HAP-1 (cell line): Measurements from ENCODE around the gene CCDC192.
"Not testable (repeated sequence)": the region's sequence is repeated elsewhere in the genome, so short reads cannot be mapped to it uniquely, and the experiment has no call there.

Experiments used
- DNase-seq, 2 experiments: peaks; one replicate each; pipeline ENCODE4 v3.0.0-alpha.2; 2016 to 2020; ENCODE audit warnings: low spot score in 2 of 2
- H3K27me3 ChIP-seq: fragments of 250-450 bp; sonication (Bioruptor Pico); 2 replicates; pipeline ENCODE4 v1.5.1; 2020; ENCODE audit warnings: low read depth, mild to moderate bottlenecking, moderate library complexity
- H3K36me3 ChIP-seq: fragments of 250-450 bp; sonication (Bioruptor Pico); replicated peaks from 2 replicates; pipeline ENCODE4 v1.5.1; 2020; ENCODE audit warnings: mild to moderate bottlenecking
- H3K4me1 ChIP-seq: fragments of 250-450 bp; sonication (Bioruptor Pico); 2 replicates; pipeline ENCODE4 v1.5.1; 2020; ENCODE audit warnings: mild to moderate bottlenecking
- H3K4me3 ChIP-seq: fragments of 250-450 bp; sonication (Bioruptor Pico); 2 replicates; pipeline ENCODE4 v1.5.1; 2020; ENCODE audit warnings: mild to moderate bottlenecking, moderate library complexity
- H3K9me3 ChIP-seq: fragments of 250-450 bp; sonication (Bioruptor Pico); 2 replicates; pipeline ENCODE4 v1.5.1; 2020; ENCODE audit warnings: mild to moderate bottlenecking, moderate library complexity
- in situ Hi-C: fragments of 300-500 bp; cut with MboI; formaldehyde crosslinking; loops from 3 replicates; pipeline ENCODE4 v1.14.3; 2020; ENCODE audit warnings: low sequenced_read_pairs, inconsistent platforms, mixed read lengths

CCDC192 gene

GRCh38 chr5:127758766-127759283 is 55.6 kb downstream of the CCDC192 start:
- DNase-seq: no peak
- in situ Hi-C loops: loop anchor here (10.0 to 25.0 kb wide), 2 partner anchors 197 to 446 kb away; no protein-coding TSS in a partner anchor
- no peaks in the 10 kb centered on the region for H3K36me3 ChIP-seq
- no peaks in the 10 kb centered on the region for H3K27me3 ChIP-seq
- H3K9me3 ChIP-seq: no peaks in the 10 kb centered on the region
- no peak overlapping the region for H3K4me3 ChIP-seq
- H3K4me1 ChIP-seq: peaks cover 9% of the 10 kb centered on the region

- H3K9me3 ChIP-seq: no peaks in the 10 kb centered on the region
- no peak overlapping the region for H3K4me3 ChIP-seq
- no peaks in the 10 kb centered on the region for H3K27me3 ChIP-seq
- in situ Hi-C loops: loop anchor here (25.0 kb wide), 1 partner anchor 200 kb away; no protein-coding TSS in a partner anchor
- H3K36me3 ChIP-seq: no peaks in the 10 kb centered on the region
- no peaks in the 10 kb centered on the region for H3K4me1 ChIP-seq
- DNase-seq: no peak
Measured at GRCh38 chr5:127761869-127762268, 58.7 kb downstream of the CCDC192 start.

GRCh38 chr5:127762412-127762811 is 59.2 kb downstream of the CCDC192 start:
- Histone ChIP-seq H3K27me3 (no peaks in the 10 kb centered on the region), H3K36me3 (no peaks in the 10 kb centered on the region), H3K9me3 (no peaks in the 10 kb centered on the region), H3K4me1 (no peaks in the 10 kb centered on the region), H3K4me3 (no peak overlapping the region)
- no peak for DNase-seq
- in situ Hi-C loops: loop anchor here (25.0 kb wide), 1 partner anchor 200 kb away; no protein-coding TSS in a partner anchor

- no peak overlapping the region for H3K4me3 ChIP-seq
- in situ Hi-C loops: loop anchor here (25.0 kb wide), 1 partner anchor 205 kb away; no protein-coding TSS in a partner anchor
Measured at GRCh38 chr5:127766676-127767335, 63.6 kb downstream of the CCDC192 start.

GRCh38 chr5:127769386-127769785 is 66.2 kb downstream of the CCDC192 start:
- no peak for DNase-seq
- H3K4me3 ChIP-seq: no peak overlapping the region
- H3K36me3 ChIP-seq: no peaks in the 10 kb centered on the region
- in situ Hi-C loops: loop anchor here (25.0 kb wide), 1 partner anchor 207 kb away; no protein-coding TSS in a partner anchor
- no peaks in the 10 kb centered on the region for H3K9me3 ChIP-seq
- H3K27me3 ChIP-seq: no peaks in the 10 kb centered on the region
- no peaks in the 10 kb centered on the region for H3K4me1 ChIP-seq

More at GRCh38 chr5:127766676-127767335, 63.6 kb downstream of the CCDC192 start:
- Histone ChIP-seq H3K27me3 (no peaks in the 10 kb centered on the region), H3K4me1 (no peaks in the 10 kb centered on the region), H3K36me3 (no peaks in the 10 kb centered on the region), H3K9me3 (no peaks in the 10 kb centered on the region)
- DNase-seq: no peak

GRCh38 chr5:127770272-127770671 is 67.1 kb downstream of the CCDC192 start:
- H3K4me1 ChIP-seq: no peaks in the 10 kb centered on the region
- no peaks in the 10 kb centered on the region for H3K9me3 ChIP-seq
- no peaks in the 10 kb centered on the region for H3K36me3 ChIP-seq
- DNase-seq: no peak
- H3K4me3 ChIP-seq: no peak overlapping the region
- in situ Hi-C loops: loop anchor here (25.0 kb wide), 1 partner anchor 208 kb away; no protein-coding TSS in a partner anchor
- no peaks in the 10 kb centered on the region for H3K27me3 ChIP-seq

- in situ Hi-C loops: loop anchor here (25.0 kb wide), 1 partner anchor 210 kb away; no protein-coding TSS in a partner anchor
- no peaks in the 10 kb centered on the region for H3K27me3 ChIP-seq
- no peak for DNase-seq
- no peaks in the 10 kb centered on the region for H3K36me3 ChIP-seq
- no peak overlapping the region for H3K4me3 ChIP-seq
- no peaks in the 10 kb centered on the region for H3K9me3 ChIP-seq
- H3K4me1 ChIP-seq: no peaks in the 10 kb centered on the region
Measured at GRCh38 chr5:127772531-127772930, 69.3 kb downstream of the CCDC192 start.

- Histone ChIP-seq H3K4me3 (no peak overlapping the region), H3K9me3 (no peaks in the 10 kb centered on the region), H3K27me3 (no peaks in the 10 kb centered on the region), H3K4me1 (no peaks in the 10 kb centered on the region), H3K36me3 (no peaks in the 10 kb centered on the region)
- DNase-seq: no peak
- in situ Hi-C loops: loop anchor here (25.0 kb wide), 1 partner anchor 212 kb away; no protein-coding TSS in a partner anchor
Measured at GRCh38 chr5:127774221-127774620, 71.0 kb downstream of the CCDC192 start.

- no peaks in the 10 kb centered on the region for H3K4me1 ChIP-seq
Measured at GRCh38 chr5:127776477-127776876, 73.3 kb downstream of the CCDC192 start.

GRCh38 chr5:127777957-127778356 is 74.8 kb downstream of the CCDC192 start:
- no peaks in the 10 kb centered on the region for H3K4me1 ChIP-seq
- H3K36me3 ChIP-seq: no peaks in the 10 kb centered on the region
- no peak overlapping the region for H3K4me3 ChIP-seq
- in situ Hi-C loops: no loop called here
- H3K9me3 ChIP-seq: no peaks in the 10 kb centered on the region
- no peaks in the 10 kb centered on the region for H3K27me3 ChIP-seq
- DNase-seq: no peak

More at GRCh38 chr5:127776477-127776876, 73.3 kb downstream of the CCDC192 start:
- H3K27me3 ChIP-seq: no peaks in the 10 kb centered on the region
- no peaks in the 10 kb centered on the region for H3K36me3 ChIP-seq
- H3K4me3 ChIP-seq: no peak overlapping the region
- no peaks in the 10 kb centered on the region for H3K9me3 ChIP-seq
- in situ Hi-C loops: no loop called here
- no peak for DNase-seq

- H3K36me3 ChIP-seq, H3K4me1 ChIP-seq, H3K4me3 ChIP-seq, H3K27me3 ChIP-seq, in situ Hi-C loops, H3K9me3 ChIP-seq, DNase-seq: not testable (repeated sequence)
Measured at GRCh38 chr5:127782450-127782849, 79.3 kb downstream of the CCDC192 start.

GRCh38 chr5:127785098-127785927 is 82.1 kb downstream of the CCDC192 start:
- DNase-seq: no peak
- in situ Hi-C loops: no loop called here
- no peaks in the 10 kb centered on the region for H3K27me3 ChIP-seq

GRCh38 chr5:127791439-127791838 is 88.2 kb downstream of the CCDC192 start:
- Histone ChIP-seq H3K4me3 (no peak overlapping the region), H3K4me1 (no peaks in the 10 kb centered on the region), H3K9me3 (peaks cover 2% of the 10 kb centered on the region; the same call in 1 of the 2 replicates), H3K36me3 (no peaks in the 10 kb centered on the region), H3K27me3 (no peaks in the 10 kb centered on the region)
- DNase-seq: no peak
- in situ Hi-C loops: no loop called here

More at GRCh38 chr5:127785098-127785927, 82.1 kb downstream of the CCDC192 start:
- Histone ChIP-seq H3K4me1 (no peaks in the 10 kb centered on the region), H3K36me3 (no peaks in the 10 kb centered on the region), H3K9me3 (no peaks in the 10 kb centered on the region), H3K4me3 (no peak overlapping the region)
